ENCODE measurements around the gene FAM78B. TPM values are rescaled to one million over a fixed set of nuclear protein-coding genes. Genes with fewer than 3 reads are reported as not detected.

The FAM78B gene
- total RNA-seq, 1 donor from 2014 or later: 1.5 TPM

DNA sequence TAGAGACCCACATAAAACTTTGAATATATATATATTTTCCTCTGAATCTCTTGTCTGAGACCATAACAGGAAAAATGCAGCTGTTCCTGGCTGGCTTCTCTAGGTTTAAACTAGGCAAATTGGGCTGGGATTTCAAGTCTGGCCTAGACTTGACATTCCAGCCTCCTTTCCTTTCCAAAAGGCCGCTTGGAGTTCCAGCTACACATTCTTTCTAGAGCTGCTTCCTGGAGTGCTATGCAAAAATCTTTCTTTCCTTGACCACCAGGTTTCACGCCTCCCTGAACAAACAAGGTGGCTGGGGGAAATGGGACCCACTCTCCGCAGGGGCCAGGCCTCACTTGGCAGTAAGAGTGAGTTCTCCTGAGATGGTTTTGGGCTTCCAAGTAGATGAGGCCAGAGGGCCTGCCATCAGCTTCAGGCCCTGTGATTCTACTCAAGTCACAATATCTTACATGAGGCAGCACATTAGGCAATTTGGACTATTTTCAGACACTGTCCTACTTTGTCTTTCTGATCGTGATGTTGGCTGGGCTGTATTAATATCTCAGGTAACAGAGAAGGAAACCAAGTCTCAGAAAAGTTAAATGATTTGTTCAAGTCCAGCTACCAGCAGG lies 102.4 kb downstream of the FAM78B start:
- DNase-seq: peak; percentile 24

DNA sequence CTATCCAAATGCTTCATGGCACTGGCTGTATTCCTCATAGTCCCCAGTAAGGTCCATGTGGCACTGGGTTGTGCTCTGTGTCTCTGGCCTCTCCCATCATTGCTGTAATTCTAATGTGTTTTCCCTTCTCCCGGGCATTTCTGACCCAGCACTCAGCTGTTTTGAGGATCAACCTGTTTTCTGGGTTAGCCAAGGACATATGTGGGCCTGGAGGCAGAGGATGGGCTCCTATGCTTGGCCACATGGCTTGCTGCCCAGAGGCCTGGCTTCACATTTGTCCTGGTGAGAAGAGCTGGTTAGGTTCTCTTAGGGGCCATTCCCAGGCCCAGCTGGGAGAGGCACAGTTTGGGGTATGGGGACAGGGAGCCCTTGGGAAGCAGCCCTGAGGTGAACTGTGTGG lies 103.1 kb downstream of the FAM78B start:
- DNase-seq: no peak

DNA sequence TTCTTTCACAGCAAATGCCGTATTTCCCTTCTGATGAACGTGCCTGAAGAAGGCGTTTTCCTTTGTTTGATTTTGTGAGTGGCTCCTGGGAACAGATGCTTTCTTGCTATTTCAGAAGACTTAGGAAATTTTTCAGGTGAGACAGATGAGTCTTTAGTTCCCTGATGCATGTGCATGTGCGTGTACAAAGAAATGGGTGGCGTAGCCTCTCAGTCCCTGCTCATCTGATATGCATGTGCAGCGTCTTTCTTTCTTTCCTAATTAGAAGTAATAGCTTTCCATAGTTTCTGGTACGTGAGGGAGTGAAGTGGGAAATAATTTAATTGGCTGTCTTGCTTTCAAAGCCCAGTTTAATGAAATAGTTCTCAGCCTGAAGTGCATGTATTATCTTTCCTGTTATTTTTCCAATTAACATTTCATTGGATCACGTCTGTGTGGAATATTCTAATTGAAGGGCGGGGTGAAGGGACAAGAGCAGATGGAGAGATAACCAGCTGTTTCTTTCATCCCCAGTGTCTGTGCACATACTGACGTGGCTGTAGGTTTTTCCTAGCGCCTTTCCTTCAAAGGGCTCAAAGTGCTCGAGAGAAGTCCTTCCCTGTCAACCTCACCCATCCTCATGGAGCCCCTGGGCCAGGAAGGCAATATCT lies 104.3 kb downstream of the FAM78B start:
- no peak for DNase-seq

DNA sequence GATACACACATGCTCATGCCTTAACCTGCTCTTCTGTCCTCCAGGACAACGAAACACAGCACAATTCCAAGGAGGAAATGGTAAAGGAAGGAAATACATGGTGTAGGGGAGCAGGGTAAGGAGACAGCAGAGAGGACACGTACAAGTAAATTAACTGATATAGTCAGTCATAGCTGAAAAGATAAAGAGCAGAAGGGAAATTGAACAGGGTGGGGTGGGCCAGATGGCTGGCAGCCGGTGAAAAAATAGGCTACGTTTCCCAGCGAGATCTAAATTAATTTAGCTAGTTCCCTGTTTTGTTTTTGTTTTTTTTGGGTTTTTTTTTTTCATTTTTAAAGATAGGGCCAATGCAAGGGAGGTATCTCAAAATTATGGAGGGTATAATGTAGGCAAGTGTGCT lies 109.2 kb downstream of the FAM78B start:
- no peak for DNase-seq

DNA sequence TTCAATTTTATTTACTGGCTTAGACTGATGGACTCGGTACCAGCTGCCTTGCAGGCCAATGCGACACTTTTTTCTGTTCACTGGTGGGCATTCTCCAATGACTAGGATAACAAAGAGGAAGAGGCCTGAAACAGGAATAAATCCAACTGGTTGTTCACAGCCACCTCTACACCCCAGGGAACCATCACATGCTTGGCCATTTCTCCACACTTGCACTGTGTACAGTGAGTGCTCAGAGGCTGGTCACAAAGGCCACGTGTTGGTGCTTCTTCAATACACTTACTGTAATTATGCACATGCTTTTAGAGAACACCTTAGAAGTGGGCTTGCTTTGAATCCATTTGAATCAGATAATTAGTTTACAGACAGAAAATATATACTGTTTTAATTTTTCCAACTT lies 113.4 kb downstream of the FAM78B start:
- DNase-seq: no peak

DNA sequence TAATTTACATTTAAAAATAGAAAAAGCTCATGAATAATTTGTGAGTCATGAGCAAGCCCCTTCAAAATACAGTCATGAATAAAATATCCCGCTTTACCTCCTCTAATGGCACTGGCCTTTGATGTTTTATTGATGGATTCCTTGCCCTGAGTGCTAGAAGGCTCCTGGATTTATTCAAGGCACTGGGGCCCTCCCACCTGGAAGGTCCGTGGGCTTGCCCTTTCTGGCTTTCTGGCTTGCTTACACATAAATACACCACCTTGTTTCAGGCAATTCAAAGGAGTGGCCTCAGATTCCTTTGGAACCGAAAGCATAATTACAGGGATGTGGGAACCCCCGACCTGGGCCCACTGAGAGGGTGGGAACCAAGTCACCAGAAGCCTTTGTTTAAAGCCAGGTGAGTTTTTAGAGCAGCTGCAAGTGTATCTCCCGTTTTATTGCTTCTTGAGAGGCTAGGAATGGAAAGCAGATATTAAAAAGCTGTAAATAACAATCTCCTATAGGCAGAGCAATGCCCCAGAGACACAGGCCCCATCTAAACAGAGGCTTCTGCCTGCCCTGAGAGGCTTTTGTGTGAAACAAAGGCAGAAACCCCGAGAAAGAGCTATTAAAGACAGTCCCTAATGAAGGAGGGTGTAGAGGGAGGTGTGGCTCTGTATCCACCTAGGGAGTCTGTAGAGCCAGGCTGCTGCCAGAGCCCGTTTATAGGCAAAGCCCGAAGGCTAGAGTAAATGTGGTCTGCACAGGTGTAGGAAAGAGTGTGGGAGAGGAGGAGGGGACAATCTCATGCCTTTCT lies 126.4 kb downstream of the FAM78B start:
- no peak for DNase-seq

DNA sequence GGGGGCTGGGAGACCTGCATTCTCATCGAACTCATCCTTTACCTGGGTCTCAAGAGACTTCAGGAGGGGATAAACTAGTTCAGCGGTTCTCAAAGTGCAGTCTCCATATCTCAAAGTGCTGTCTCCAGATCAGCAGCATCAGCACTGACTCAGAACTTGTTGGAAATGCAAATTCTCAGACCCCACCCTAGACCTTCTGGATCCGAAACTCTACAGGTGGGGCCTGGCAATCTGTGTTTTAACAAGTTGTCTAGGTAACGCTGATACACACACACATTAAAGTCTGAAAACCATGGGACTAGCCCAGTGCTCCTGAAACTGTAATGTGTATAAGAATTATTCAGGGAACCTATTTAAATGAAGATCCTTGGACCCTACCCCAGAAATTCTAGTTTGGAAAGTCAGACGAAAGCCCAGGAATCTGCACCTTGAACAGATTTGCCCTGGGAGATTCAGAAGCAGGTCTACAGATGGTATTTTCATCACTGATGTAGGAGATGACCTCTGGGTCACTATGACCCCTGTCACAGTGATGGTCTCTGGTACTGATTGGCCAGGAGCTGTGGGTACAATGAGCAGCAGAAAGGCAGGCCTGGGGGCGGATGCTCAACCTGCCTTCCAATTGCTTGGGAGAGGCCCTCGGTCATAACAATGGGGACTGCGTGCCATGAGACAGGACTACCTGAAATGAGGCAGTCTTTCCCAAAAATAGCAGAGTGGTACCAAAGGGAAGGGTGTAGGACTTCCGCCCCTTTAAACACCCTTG lies 127.2 kb downstream of the FAM78B start:
- no peak for DNase-seq

DNA sequence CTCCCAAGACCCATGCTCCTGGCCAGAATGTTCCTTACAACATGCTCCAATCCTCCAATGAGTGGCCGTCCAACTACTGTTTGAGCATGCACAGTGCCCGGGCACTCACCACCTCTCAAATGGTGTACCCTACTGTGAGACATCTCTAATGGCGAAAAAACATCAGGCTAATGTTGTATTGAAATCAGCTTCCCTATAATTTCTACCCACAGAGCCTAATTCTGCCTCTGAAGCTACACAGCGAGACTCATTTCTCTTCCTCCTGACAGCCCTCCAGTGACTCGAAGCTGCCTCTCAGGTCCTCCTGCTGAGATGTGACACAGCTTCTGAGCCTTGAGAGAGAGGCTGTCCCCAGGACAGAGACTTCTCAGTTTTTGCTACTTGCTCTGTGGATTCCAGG lies 130.7 kb downstream of the FAM78B start:
- DNase-seq: no peak

DNA sequence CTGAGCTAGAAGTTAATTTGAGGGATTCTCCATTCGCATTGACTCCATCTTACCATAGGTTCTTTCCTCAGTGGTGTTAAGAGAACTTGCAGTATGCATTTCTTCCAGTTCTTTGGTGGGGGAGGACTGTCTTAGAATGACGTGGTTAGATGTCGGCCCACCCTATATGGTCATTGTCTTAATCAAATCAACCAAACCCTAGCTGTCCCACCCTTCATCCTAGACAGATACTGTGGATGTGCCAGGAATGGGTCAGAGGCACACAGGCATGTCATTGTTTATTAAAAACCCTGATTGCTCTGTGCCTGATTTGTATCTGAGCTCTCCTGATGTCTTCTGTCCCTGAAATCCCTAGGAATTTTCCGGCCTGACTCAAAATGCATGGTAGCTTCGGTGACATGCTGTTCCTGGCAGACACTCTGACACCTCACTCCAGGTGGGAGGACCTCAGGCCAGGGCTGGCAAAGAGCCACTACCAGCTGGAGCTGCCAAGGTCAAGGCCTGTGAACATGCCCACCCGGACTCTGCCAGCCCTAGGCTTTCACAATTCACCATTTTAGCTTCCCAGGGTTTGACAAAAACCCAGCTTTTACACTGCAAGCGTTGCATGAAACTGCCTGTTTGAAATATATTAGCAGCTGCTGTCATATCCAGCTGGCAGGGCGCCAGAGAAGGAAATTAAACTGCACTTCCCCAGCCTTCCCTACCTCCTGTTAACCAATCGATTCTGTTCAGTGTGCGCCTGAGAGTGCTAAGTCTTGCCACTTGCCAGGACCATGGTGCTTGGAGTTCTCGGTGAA lies 134.0 kb downstream of the FAM78B start:
- no peak for DNase-seq

DNA sequence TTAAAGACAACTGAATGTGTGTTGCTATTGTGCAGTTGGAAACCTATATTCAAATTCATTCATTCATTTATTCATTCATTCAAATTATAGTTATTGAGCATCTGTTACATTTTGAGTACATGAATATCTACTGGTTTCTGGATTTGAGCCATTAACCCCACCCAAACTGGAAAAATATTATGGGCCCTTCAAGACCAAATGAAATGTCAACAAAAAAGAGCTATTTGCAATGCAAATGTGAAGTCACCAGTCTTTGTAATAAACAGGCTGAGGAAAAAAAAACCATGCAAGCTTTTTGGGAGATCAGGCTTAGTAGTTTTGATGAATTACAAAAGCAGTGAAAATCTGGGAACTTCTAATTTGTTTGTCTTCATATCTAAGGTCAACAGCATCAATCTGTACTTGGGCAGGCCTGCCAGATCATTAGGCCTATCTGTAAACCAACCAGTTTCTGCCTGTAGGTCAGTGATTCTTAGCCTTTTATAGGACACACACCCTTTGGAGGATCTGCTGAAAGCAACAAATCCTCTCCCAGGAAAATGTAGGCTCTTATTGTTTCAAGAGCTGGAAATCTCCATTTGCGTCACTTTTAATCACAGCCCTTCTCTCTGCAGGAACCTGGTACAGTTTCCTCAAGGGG lies 134.7 kb downstream of the FAM78B start:
- no peak for DNase-seq

DNA sequence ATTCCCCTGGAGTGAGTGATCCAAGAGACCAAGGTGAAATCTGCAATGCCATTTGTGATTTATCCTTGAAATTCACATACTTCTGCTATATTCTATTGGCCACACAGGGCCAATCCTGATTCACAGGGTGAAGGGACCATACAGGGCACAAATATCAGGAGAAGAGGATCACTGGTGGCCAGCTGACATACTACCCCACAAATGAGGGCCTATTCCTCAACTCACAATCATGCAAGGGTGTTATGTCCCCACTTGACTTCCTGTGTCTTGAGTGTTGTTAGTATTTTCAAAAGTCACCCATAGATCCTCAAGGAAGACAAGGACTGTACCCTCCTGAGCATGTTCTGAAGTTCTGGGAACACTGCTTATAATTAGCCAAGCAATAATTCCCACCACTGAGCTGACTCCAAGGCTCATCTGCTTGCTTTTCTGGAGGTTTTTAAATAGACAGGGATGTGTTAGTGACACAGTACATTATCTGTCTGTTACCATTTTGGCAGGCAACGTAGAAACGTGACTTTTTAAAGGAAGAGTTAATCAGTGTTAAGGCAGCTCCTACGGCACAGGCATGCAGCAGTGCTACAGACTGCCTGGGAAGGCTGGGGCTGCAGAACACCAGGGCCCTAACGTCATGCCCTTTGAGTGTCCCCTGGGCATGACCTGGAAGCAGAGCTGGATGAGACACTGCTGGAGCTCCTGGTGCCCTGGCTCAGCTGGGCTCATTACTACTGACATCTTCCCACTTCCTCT lies 137.4 kb downstream of the FAM78B start:
- DNase-seq: no peak

DNA sequence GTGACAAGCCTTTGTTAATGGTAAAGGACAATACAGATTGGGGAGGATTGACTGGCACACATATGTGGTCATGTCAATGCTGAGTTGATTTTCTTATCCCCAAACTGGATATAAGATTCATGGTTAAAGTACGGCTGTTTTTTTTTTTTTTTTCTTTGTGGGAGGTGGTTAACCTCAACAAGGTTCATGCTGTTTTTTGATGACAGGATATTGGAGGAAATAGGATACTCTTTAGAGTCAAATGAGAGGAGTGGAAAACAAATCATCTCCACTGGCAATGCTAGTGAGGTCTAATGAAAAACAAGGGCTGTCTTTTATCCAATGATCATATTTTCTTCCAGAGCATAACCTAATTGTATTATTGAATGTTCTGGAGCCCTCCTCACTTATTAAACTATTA lies 140.2 kb downstream of the FAM78B start:
- no peak for DNase-seq

DNA sequence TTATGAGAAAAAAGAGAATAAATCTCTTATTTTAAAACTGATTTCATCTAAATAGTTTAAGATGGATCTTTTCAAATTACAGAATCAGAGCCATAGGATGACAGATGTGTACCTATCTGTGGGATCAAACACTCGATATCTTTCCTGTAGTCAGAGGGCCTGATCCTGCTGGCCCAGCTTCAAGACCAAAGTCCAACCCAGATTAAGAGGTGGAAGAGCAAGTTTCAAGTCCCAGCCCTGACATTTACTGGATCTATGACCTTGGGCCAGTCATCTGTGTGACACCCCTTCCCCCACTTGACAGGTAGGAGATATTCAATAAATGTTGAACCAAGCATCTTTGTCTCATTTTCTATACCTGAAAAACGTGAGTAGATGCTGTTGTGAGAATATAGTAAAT lies 140.7 kb downstream of the FAM78B start:
- no peak for DNase-seq

DNA sequence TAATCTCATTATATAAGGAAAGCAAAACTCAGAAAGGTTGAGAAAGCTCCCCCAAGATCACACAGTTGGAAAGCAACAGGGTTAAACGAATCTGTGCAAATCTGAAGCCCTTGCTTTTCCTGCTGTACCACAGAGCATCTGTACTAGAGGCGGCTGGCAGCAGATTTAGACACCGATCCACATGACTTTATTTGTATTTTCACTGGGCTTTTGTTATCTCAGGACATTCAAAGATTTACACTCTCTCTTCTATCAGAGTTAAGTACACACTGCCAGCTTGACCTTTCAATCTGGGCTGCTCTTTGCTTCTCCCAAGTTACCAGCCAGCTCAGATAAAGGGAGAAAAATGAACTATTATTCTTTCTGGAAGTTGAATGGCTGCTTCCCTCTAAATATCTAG lies 146.6 kb downstream of the FAM78B start:
- DNase-seq: no peak

Small RNAs within 50 kb of the gene (small RNA-seq; reads per million reads assigned to genes)
- not detected for gene MIR921 (ENCODE audit: low replicate concordance)
- not detected for gene RNA5SP64 (ENCODE audit: low replicate concordance)
